ENCODE data around the gene OXTR. TPM values are rescaled to one million over a fixed set of nuclear protein-coding genes. Genes with fewer than 3 reads are reported as not detected.

OXTR gene
- total RNA-seq: 0.52 TPM

GRCh38 chr3:8769088-8769822 lies at the start of gene OXTR:
OXTR (minus strand) TSS chr3:8769613; CDS start chr3:8768187, 1,426 bp downstream.
- Histone ChIP-seq H3K9me3 (ENCODE audit: low read depth, low read length) (no peaks in the 10 kb centered on the region), H3K4me1 (ENCODE audit: insufficient read depth, low read length) (peaks cover 10% of the 10 kb centered on the region), H3K4me3 (ENCODE audit: low read length) (no peak within 1 kb of the TSS), H3K27me3 (ENCODE audit: insufficient read depth, low read length) (peaks cover 32% of the 10 kb centered on the region)

DNA sequence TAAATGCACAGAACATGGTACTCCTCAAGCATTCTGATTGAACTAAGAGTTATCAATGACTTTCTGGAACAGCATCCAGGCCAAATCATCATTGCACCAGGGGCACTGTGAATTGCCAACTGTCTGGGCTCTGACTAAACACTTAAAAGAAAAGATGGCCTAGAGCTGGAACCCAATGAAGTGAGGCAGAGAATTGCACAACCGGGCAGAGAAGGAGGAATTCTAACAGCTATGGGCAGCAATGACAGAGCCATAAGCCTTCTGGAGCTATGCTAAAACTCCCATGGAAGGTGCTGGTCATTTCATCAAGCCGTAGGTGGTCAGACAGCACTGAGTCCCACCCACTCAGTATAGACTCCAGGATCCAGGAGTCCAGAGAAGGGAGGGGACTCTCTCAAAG lies 48.1 kb upstream of the OXTR start:
- Histone ChIP-seq H3K27me3 (ENCODE audit: insufficient read depth, low read length) (no peaks in the 10 kb centered on the region), H3K4me3 (ENCODE audit: low read length) (no peak overlapping the region), H3K4me1 (ENCODE audit: insufficient read depth, low read length) (no peaks in the 10 kb centered on the region), H3K9me3 (ENCODE audit: low read depth, low read length) (peaks cover 15% of the 10 kb centered on the region)

- Histone ChIP-seq H3K4me1 (ENCODE audit: insufficient read depth, low read length) (no peaks in the 10 kb centered on the region), H3K4me3 (ENCODE audit: low read length) (no peak overlapping the region), H3K9me3 (ENCODE audit: low read depth, low read length) (peaks cover 15% of the 10 kb centered on the region), H3K27me3 (ENCODE audit: insufficient read depth, low read length) (no peaks in the 10 kb centered on the region)
Measured at GRCh38 chr3:8816106-8816505, 46.7 kb upstream of the OXTR start.

GRCh38 chr3:8813411-8813810 lies 44.0 kb upstream of the OXTR start:
- Histone ChIP-seq H3K9me3 (ENCODE audit: low read depth, low read length) (peaks cover 1% of the 10 kb centered on the region), H3K4me1 (ENCODE audit: insufficient read depth, low read length) (no peaks in the 10 kb centered on the region), H3K27me3 (ENCODE audit: insufficient read depth, low read length) (no peaks in the 10 kb centered on the region), H3K4me3 (ENCODE audit: low read length) (no peak overlapping the region)

DNA sequence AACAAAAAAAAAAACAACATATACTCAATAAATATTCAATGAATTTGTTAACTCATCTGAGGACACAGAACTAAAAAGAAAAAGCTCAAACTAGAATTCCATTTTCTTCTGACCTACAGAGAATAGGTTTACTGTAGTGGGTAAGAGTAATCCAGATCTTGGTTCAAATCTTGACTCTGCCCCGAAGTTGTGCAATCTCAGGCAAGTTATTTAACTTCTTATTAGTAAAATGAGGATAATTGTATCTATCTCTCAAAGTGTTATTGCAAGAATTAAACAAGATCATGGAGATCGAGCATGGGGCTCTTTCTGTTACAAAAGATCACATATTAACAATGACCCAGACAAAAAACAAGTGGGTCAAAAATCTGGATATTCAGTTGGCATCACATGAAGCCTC lies 41.1 kb upstream of the OXTR start:
- no peak overlapping the region for H3K4me3 ChIP-seq (ENCODE audit: low read length)
- H3K4me1 ChIP-seq (ENCODE audit: insufficient read depth, low read length): no peaks in the 10 kb centered on the region
- no peaks in the 10 kb centered on the region for H3K27me3 ChIP-seq (ENCODE audit: insufficient read depth, low read length)
- no peaks in the 10 kb centered on the region for H3K9me3 ChIP-seq (ENCODE audit: low read depth, low read length)

GRCh38 chr3:8805774-8806173 lies 36.4 kb upstream of the OXTR start:
- H3K4me3 ChIP-seq (ENCODE audit: low read length): no peak overlapping the region
- no peaks in the 10 kb centered on the region for H3K27me3 ChIP-seq (ENCODE audit: insufficient read depth, low read length)
- H3K4me1 ChIP-seq (ENCODE audit: insufficient read depth, low read length): no peaks in the 10 kb centered on the region
- H3K9me3 ChIP-seq (ENCODE audit: low read depth, low read length): no peaks in the 10 kb centered on the region

GRCh38 chr3:8802256-8802655 lies 32.8 kb upstream of the OXTR start:
- Histone ChIP-seq H3K27me3 (ENCODE audit: insufficient read depth, low read length) (no peaks in the 10 kb centered on the region), H3K4me3 (ENCODE audit: low read length) (no peak overlapping the region), H3K9me3 (ENCODE audit: low read depth, low read length) (no peaks in the 10 kb centered on the region), H3K4me1 (ENCODE audit: insufficient read depth, low read length) (no peaks in the 10 kb centered on the region)

DNA sequence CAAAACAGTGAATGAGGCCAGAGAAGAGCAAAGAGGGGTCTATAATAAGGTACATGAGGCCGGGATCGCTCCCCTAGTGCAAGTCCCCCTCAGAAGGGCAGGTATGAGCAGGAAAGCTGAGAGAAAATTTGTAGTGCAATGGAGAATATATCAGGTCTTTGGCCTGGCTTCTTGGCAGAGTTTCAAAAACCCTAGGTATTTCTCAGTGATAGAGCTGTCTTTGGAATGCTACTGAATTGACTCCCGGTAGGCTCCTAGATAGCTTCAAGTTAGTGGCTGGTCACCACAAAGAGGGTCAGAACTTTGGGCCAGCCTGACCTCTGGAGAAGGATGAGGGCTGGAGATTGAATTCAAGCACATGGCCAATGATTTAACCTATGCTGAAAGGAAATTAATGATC lies 30.6 kb upstream of the OXTR start:
- Histone ChIP-seq H3K4me1 (ENCODE audit: insufficient read depth, low read length) (no peaks in the 10 kb centered on the region), H3K4me3 (ENCODE audit: low read length) (no peak overlapping the region)

GRCh38 chr3:8794247-8794646 lies 24.8 kb upstream of the OXTR start:
- Histone ChIP-seq H3K4me3 (ENCODE audit: low read length) (no peak overlapping the region), H3K27me3 (ENCODE audit: insufficient read depth, low read length) (no peaks in the 10 kb centered on the region), H3K4me1 (ENCODE audit: insufficient read depth, low read length) (no peaks in the 10 kb centered on the region), H3K9me3 (ENCODE audit: low read depth, low read length) (no peaks in the 10 kb centered on the region)

More for the DNA sequence above, 30.6 kb upstream of the OXTR start:
- H3K27me3 ChIP-seq (ENCODE audit: insufficient read depth, low read length): no peaks in the 10 kb centered on the region
- H3K9me3 ChIP-seq (ENCODE audit: low read depth, low read length): no peaks in the 10 kb centered on the region

- Histone ChIP-seq H3K4me3 (ENCODE audit: low read length) (no peak overlapping the region), H3K4me1 (ENCODE audit: insufficient read depth, low read length) (no peaks in the 10 kb centered on the region), H3K27me3 (ENCODE audit: insufficient read depth, low read length) (no peaks in the 10 kb centered on the region), H3K9me3 (ENCODE audit: low read depth, low read length) (peaks cover 8% of the 10 kb centered on the region)
Measured at GRCh38 chr3:8793242-8793641, 23.8 kb upstream of the OXTR start.

- Histone ChIP-seq H3K4me1 (ENCODE audit: insufficient read depth, low read length) (no peaks in the 10 kb centered on the region), H3K27me3 (ENCODE audit: insufficient read depth, low read length) (no peaks in the 10 kb centered on the region), H3K4me3 (ENCODE audit: low read length) (no peak overlapping the region), H3K9me3 (ENCODE audit: low read depth, low read length) (peaks cover 8% of the 10 kb centered on the region)
Measured at GRCh38 chr3:8790529-8790928, 21.1 kb upstream of the OXTR start.

DNA sequence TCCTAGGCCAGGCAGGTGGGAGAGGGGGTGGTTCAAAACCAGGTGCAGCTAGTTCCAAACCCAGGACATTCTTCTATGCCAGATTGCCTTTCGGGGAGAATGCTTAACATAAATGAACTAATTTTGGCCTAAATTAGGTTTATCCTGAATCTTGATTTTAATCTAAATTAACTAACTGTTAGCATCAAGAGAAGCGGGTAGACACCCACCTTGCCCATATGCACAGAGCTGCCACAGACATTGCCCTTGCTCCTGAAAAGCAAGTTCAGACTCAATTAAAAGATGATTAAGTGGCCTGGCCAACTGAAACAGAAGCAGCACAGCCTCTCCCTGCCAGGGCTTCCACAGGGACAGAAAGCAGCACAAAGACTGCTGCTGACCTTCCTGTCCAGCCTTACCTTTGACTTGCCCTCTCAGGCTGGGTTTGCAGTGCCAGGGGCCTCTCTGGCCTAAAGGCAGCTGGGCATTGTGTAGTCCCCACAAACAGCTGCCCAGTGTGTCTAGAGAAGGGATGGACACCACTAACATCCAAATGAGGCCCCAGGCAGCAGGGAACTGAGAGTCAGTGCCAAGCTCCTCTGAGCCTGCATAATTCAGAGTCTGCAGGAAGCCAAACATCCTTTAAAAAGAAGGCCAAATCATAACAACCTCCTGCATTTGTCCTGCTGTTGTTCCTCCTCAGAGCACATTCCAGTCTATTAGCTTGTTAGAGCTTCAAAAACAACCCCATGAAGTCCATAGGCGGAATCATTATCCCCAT lies 15.4 kb upstream of the OXTR start:
- Histone ChIP-seq H3K9me3 (ENCODE audit: low read depth, low read length) (peaks cover 8% of the 10 kb centered on the region), H3K4me1 (ENCODE audit: insufficient read depth, low read length) (no peaks in the 10 kb centered on the region), H3K4me3 (ENCODE audit: low read length) (no peak overlapping the region), H3K27me3 (ENCODE audit: insufficient read depth, low read length) (no peaks in the 10 kb centered on the region)

- H3K27me3 ChIP-seq (ENCODE audit: insufficient read depth, low read length): no peaks in the 10 kb centered on the region
- H3K4me3 ChIP-seq (ENCODE audit: low read length): no peak overlapping the region
- H3K9me3 ChIP-seq (ENCODE audit: low read depth, low read length): no peaks in the 10 kb centered on the region
- no peaks in the 10 kb centered on the region for H3K4me1 ChIP-seq (ENCODE audit: insufficient read depth, low read length)
Measured at GRCh38 chr3:8780279-8780678, 10.9 kb upstream of the OXTR start.

- Histone ChIP-seq H3K4me1 (ENCODE audit: insufficient read depth, low read length) (no peaks in the 10 kb centered on the region), H3K4me3 (ENCODE audit: low read length) (no peak overlapping the region), H3K27me3 (ENCODE audit: insufficient read depth, low read length) (no peaks in the 10 kb centered on the region), H3K9me3 (ENCODE audit: low read depth, low read length) (no peaks in the 10 kb centered on the region)
Measured at GRCh38 chr3:8778475-8778874, 9.1 kb upstream of the OXTR start.

DNA sequence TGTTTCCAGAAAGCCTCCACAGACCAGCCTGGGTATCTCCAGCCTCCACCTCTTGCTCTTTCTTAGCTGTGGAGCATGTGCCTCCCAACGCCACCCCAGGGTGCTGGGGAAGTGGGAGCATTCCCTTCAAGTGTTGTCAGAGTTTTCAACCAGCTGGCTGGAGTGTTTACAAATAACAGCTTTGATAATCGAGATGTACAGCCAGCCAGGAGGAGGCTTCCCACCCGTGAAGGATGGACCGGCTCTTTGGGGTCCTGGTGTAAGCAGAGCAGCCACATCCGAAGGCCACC lies 8.5 kb upstream of the OXTR start:
- Histone ChIP-seq H3K27me3 (ENCODE audit: insufficient read depth, low read length) (no peaks in the 10 kb centered on the region), H3K9me3 (ENCODE audit: low read depth, low read length) (no peaks in the 10 kb centered on the region), H3K4me1 (ENCODE audit: insufficient read depth, low read length) (no peaks in the 10 kb centered on the region), H3K4me3 (ENCODE audit: low read length) (no peak overlapping the region)
